AG09309 (cell line): ENCODE measurements around the gene MAGI1.

Experiments used
- DNase-seq: peaks from one replicate; pipeline ENCODE4 v3.0.0-alpha.2; 2010; ENCODE audit warnings: low read depth
- H3K4me3 ChIP-seq: 2 replicates; pipeline ENCODE4 v1.5.1; 2011; ENCODE audit warnings: mild to moderate bottlenecking, low read depth, low read length, moderate library complexity; ENCODE audit not compliant: control insufficient read depth
- TF ChIP-seq, protein P1 (sequence below): IDR thresholded peaks from 2 replicates; pipeline ENCODE4 v1.5.1; 2011; ENCODE audit warnings: mild to moderate bottlenecking, low read depth, low read length, inconsistent platforms; ENCODE audit not compliant: insufficient read depth, control insufficient read depth; ENCODE audit errors: missing control alignments

MAGI1 gene

DNA sequence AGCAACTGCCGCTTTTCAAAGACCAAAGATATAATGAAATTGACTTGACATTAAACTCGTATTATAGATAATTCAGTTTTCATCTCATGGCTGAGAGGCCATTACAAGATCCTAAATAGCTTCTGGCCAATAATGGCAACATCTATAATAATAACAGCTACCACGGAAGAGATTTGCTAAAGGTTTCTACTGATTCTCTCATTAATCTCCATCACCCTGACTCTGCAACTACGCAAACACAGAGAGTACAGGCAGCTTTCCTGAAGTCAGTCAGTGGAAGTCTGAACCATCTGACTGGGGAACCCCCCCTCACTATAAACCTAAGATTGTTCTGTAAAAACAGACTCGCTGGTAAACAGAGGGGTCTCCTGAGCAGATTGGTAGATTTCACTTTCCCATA, 257.1 kb downstream of the MAGI1 start:
- no peak overlapping the region for H3K4me3 ChIP-seq
- TF ChIP-seq, protein P1, sequence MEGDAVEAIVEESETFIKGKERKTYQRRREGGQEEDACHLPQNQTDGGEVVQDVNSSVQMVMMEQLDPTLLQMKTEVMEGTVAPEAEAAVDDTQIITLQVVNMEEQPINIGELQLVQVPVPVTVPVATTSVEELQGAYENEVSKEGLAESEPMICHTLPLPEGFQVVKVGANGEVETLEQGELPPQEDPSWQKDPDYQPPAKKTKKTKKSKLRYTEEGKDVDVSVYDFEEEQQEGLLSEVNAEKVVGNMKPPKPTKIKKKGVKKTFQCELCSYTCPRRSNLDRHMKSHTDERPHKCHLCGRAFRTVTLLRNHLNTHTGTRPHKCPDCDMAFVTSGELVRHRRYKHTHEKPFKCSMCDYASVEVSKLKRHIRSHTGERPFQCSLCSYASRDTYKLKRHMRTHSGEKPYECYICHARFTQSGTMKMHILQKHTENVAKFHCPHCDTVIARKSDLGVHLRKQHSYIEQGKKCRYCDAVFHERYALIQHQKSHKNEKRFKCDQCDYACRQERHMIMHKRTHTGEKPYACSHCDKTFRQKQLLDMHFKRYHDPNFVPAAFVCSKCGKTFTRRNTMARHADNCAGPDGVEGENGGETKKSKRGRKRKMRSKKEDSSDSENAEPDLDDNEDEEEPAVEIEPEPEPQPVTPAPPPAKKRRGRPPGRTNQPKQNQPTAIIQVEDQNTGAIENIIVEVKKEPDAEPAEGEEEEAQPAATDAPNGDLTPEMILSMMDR: no peak
- DNase-seq: no peak

- TF ChIP-seq, protein P1: no peak
- H3K4me3 ChIP-seq: no peak overlapping the region
- DNase-seq: no peak
These were observed 259.3 kb downstream of the MAGI1 start for GRCh38 chr3:65779390-65779789.

- TF ChIP-seq, protein P1: no peak
- no peak for DNase-seq
These were observed 259.8 kb downstream of the MAGI1 start for GRCh38 chr3:65778968-65779367.

DNA sequence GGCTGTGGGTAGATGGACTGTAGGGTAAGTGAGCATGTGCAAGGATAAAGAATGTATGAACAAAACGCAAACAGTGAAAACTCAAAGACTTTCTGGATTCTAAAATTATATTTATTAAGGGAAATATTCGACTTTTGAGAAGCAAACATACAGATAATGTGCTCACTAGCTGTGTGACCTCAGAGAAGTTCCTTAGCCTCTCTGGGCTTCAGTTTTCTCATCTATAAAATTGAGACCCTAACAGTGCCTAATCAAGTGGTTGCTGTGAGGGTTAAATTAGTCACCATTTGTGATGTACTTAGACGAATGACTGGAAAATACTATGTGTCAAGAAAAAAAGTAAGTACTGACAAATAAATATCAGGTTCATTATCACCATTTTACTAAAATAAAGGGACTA, 261.7 kb downstream of the MAGI1 start:
- no peak overlapping the region for H3K4me3 ChIP-seq
- no peak for DNase-seq
- TF ChIP-seq, protein P1: no peak

More at GRCh38 chr3:65778968-65779367, 259.8 kb downstream of the MAGI1 start:
- H3K4me3 ChIP-seq: no peak overlapping the region

DNA sequence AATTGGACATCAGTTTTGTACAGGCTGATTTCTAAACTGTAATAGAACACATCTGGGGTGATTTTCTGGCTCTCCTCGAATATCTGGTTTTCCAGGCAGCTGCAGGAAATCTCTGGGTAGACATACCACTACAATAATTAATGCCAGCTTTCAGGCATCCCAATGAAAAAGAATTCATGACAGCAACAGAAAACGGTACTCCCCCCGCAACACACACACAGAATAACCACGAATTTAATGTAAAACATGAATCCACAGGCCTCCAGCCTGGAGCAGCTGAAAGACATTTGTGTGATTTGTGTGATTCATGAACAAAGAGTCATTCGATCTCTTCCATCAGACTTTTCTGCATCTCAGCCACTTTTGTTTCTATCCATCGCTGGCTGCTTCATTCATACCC, 262.2 kb downstream of the MAGI1 start:
- H3K4me3 ChIP-seq: no peak overlapping the region
- DNase-seq: peak; percentile 48
- TF ChIP-seq, protein P1: no peak

- no peak for DNase-seq
- TF ChIP-seq, protein P1: no peak
- H3K4me3 ChIP-seq: no peak overlapping the region
These were observed 262.6 kb downstream of the MAGI1 start for GRCh38 chr3:65776081-65776480.

DNA sequence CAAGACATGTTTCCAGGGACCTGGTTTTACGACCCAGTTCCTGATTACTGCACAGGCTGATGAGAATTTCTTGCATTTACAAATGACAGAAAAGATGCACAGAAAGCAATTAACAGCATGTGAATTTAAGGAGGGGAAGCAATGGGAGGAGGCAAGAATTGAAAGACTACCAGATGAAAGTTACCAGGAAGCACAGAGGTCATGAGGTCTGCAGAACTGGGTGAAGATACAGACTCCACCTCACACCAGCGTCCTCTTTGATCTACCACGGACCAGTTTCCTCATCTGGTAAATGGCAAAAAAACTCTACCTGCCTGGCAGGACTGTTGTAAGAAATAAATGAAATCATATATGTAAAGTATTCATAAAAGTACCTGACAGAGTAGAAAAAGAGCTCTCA, 266.0 kb downstream of the MAGI1 start:
- DNase-seq: no peak
- H3K4me3 ChIP-seq: no peak overlapping the region
- TF ChIP-seq, protein P1: no peak
